ENCODE measurements around the gene CA4. TPM values are rescaled to one million over a fixed set of nuclear protein-coding genes. Genes with fewer than 3 reads are reported as not detected.

The CA4 gene
- total and polyA plus RNA-seq, 9 of the 15 experiments (the other 6 are each of a cell fraction or from before 2014, with no cell fraction given): 0.13 TPM; not detected in 7

DNA sequence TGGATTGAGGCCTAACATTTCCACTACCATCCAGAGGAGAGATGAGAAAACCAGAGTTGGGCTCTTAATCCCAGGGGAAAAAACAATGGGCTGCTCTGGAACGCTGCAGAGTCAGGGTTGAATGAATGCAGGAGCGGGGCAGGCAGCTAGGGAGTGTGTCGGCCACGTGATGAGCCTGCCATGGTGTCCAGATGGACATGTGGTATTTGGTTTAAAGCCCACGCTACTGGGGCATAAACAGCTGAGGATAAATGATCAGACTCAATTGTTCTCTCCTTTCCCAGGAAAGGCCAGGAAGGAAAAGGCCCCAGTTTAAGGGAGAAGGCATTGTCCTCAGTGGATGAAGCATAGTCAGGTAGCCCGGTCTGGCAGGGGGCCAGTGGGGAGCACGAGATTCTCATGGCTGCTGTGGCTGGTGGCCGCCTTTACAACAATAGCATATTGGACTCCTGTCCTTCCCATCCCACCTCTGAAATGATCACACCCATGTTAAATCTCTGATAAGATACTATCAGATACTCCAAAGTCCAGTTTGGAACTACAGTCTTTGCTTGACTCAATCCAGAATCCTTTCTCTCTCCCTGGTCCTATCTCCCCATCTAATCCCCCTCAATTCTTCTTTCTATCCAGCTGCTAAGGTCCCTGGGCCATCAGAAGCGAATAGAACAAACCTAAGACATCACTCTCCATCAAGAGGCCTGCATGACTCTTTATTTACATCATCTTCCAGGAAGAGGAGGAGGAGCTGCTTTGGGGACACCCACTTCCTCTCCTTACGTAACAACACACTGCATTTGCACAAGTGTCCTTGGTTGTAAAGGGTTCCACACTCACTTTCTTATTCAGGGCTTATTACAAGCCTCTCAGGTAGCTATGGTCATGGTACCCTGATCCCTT, 20.4 kb downstream of the CA4 start (continued):
- 0 out of 2 replicates have a peak, but pooled peaks have one; percentile 33 for TF ChIP-seq ZBTB40 (IDR thresholded peaks at IDR 0.05)
- TF ChIP-seq ZBTB40 (CRISPR knock-in tag; IDR thresholded peaks at IDR 0.05): no peak
